Lung (tissue), 12 donors: ENCODE results near the gene AP5Z1. TPM values are rescaled to one million over a fixed set of nuclear protein-coding genes. Genes with fewer than 3 reads are reported as not detected.

ENCODE experiments used
- ATAC-seq: fragments of 200-7000 bp; cut with Tn5 transposase; one replicate; pipeline ENCODE4 v1.9.1; 2020; ENCODE audit warnings: moderate number of reproducible peaks; ENCODE audit not compliant: insufficient read depth, low FRiP score
- DNase-seq, 3 donors: peaks; one replicate each; pipeline ENCODE4 v3.0.0-alpha.2; 2013 to 2017
- H3K27ac ChIP-seq, 2 donors: one replicate each; pipeline ENCODE4 v1.5.1; 2013; ENCODE audit warnings: mild to moderate bottlenecking in 2 of 2, moderate library complexity in 2 of 2, control low read depth in 1 of 2, inconsistent platforms in 1 of 2, low read depth in 1 of 2, low read length in 1 of 2
- H3K27me3 ChIP-seq, 3 donors: one replicate each; pipeline ENCODE4 v1.5.1; 2013; ENCODE audit warnings: low read length in 2 of 3; ENCODE audit not compliant: control insufficient read depth in 3 of 3, insufficient read depth in 3 of 3
- H3K36me3 ChIP-seq, 4 donors: one replicate each; pipeline ENCODE4 v1.5.1; 2013; ENCODE audit warnings: low read length in 4 of 4, mild to moderate bottlenecking in 1 of 4, moderate library complexity in 1 of 4; ENCODE audit not compliant: control insufficient read depth in 4 of 4, insufficient read depth in 4 of 4
- H3K4me1 ChIP-seq, 5 donors: one replicate each; pipeline ENCODE4 v1.5.1; 2013; ENCODE audit warnings: low read length in 5 of 5, mild to moderate bottlenecking in 2 of 5, moderate library complexity in 1 of 5; ENCODE audit not compliant: control insufficient read depth in 5 of 5, insufficient read depth in 5 of 5
- H3K4me3 ChIP-seq: one replicate; pipeline ENCODE4 v1.5.1; 2013; ENCODE audit warnings: mild to moderate bottlenecking, control low read depth, moderate library complexity
- H3K9ac ChIP-seq, 2 donors: one replicate each; pipeline ENCODE4 v1.5.1; 2013; ENCODE audit warnings: low read length in 2 of 2, control low read depth in 1 of 2; ENCODE audit not compliant: insufficient read depth in 1 of 2
- H3K9me3 ChIP-seq, 4 donors: one replicate each; pipeline ENCODE4 v1.5.1; 2013; ENCODE audit warnings: low read length in 3 of 4, mild to moderate bottlenecking in 1 of 4, moderate library complexity in 1 of 4; ENCODE audit not compliant: control insufficient read depth in 4 of 4, insufficient read depth in 3 of 4
- CTCF ChIP-seq: IDR thresholded peaks from 2 replicates; pipeline ENCODE4 v1.5.1; 2012; ENCODE audit warnings: mild to moderate bottlenecking; ENCODE audit errors: control extremely low read depth, extremely low read depth
- WGBS, 2 donors: extraction: QIAGEN DNeasy Blood & Tissue Kit; methylation state at CpG; one replicate each; pipeline ENCODE4 v1.1.7; 2013; 5-methylcytosine and 5-hydroxymethylcytosine counted together
- polyA plus RNA-seq, 2 donors: library from polyadenylated mRNA; stranded (reverse); fragments of 200-250 nt; gene quantifications; one replicate each; pipeline ENCODE4 v1.2.1, GENCODE V29; 2013
- total RNA-seq, 2 donors: library from RNA; depleted of rRNA in 1 of 2; stranded (reverse); fragments of >200 nt in 1 of 2; gene quantifications; one replicate each; pipeline ENCODE4 v1.2.1, GENCODE V29; 2014 to 2021
- donor health status: control.
- donor health status: control.
- donor health status: Bipolar disorder and iron deficiency.
- donor health status: healthy.
- donor health status: DM: yes; HTN: yes; CAD: no.

Gene AP5Z1
- total and polyA plus RNA-seq, 4 donors, result 21.2 to 62.4 (median 59.3) TPM

GRCh38 chr7:4836206-4836661 lies 60.8 kb downstream of the AP5Z1 start:
- 93 to 96% methylated on average over 27 to 30 of the region's 30 CpGs for WGBS, 2 donors
- H3K36me3 ChIP-seq, result peaks cover 0 to 12% (median under 1%) of the 10 kb centered on the region in 4 donors

GRCh38 chr7:4837041-4837802 lies 61.8 kb downstream of the AP5Z1 start:
- H3K4me3 ChIP-seq, result no peak overlapping the region
- H3K27ac ChIP-seq, result no peak overlapping the region
- H3K9me3 ChIP-seq, result no peaks in the 10 kb centered on the region
- peaks cover 0 to 12% (median under 1%) of the 10 kb centered on the region in 4 donors for H3K36me3 ChIP-seq
- peaks cover 0 to 43% (median 13%) of the 10 kb centered on the region in 5 donors for H3K4me1 ChIP-seq
- 73 to 74% methylated on average over 22 of the region's 22 CpGs for whole genome bisulfite sequencing, 2 donors
- no peak for TF ChIP-seq CTCF
- ATAC-seq (no peak), DNase-seq (peak in 1 of 3 donors; percentile 17)
- H3K27me3 ChIP-seq, result no peaks in the 10 kb centered on the region
- no peak overlapping the region for H3K9ac ChIP-seq

More at GRCh38 chr7:4836206-4836661, 60.8 kb downstream of the AP5Z1 start:
- DNase-seq (peak in 1 of 3 donors; percentile 2), ATAC-seq (no peak)
- Histone ChIP-seq H3K27me3 (no peaks in the 10 kb centered on the region), H3K4me1 (peaks cover 0 to 33% (median 8%) of the 10 kb centered on the region in 5 donors), H3K27ac (no peak overlapping the region), H3K9ac (no peak overlapping the region), H3K9me3 (no peaks in the 10 kb centered on the region), H3K4me3 (no peak overlapping the region)
- no peak for TF ChIP-seq CTCF

- peak; percentile 57 to 74 (median 59) for DNase-seq
- ATAC-seq, result no peak
- peaks cover 0 to 51% (median 14%) of the 10 kb centered on the region in 5 donors for H3K4me1 ChIP-seq
- no peaks in the 10 kb centered on the region for H3K27me3 ChIP-seq
- H3K4me3 ChIP-seq, result no peak overlapping the region
- no peaks in the 10 kb centered on the region for H3K9me3 ChIP-seq
- peaks cover 0 to 12% (median under 1%) of the 10 kb centered on the region in 4 donors for H3K36me3 ChIP-seq
- 69 to 72% methylated on average over 30 of the region's 30 CpGs for WGBS, 2 donors
- H3K27ac ChIP-seq, result no peak overlapping the region
- no peak for TF ChIP-seq CTCF
- H3K9ac ChIP-seq, result no peak overlapping the region
Measured at GRCh38 chr7:4837803-4838625, 62.6 kb downstream of the AP5Z1 start.
